CD4-positive, alpha-beta T cell treated with Interleukin-12 subunit alpha and Interleukin-12 subunit beta, for 1 hour (primary cell): ENCODE results near the gene ZNF668.
A peak's percentile ranks its signal among the peaks of the same experiment; 100 is the strongest.

Experiments
- DNase-seq: peaks from one replicate; pipeline ENCODE4 v3.0.0-alpha.2; 2020

The ZNF668 gene

GRCh38 chr16:31073970-31074813 lies at the start of gene ZNF668, which contains the start of gene ZNF646:
TSS of gene ZNF668 (minus strand) at chr16:31074240. CDS start at chr16:31064459, 9,781 bp downstream.
TSS of gene ZNF646 (plus strand) at chr16:31074422. CDS start at chr16:31076325, 1,903 bp downstream.
- DNase-seq = peak; percentile 98

- DNase-seq = no peak
Measured at GRCh38 chr16:31120129-31120528, 46.1 kb upstream of the ZNF668 start.

- no peak for DNase-seq
Measured at GRCh38 chr16:31118223-31119155, 44.4 kb upstream of the ZNF668 start.

- peak; percentile 97 for DNase-seq
Measured at GRCh38 chr16:31117384-31118222, 43.6 kb upstream of the ZNF668 start, which contains the start of gene KAT8. TSS of gene KAT8 (plus strand) at chr16:31117664. CDS start at chr16:31117682, 18 bp downstream.

GRCh38 chr16:31114468-31114867 lies 40.4 kb upstream of the ZNF668 start:
- DNase-seq = no peak

GRCh38 chr16:31113121-31114120 lies 39.4 kb upstream of the ZNF668 start:
- DNase-seq = no peak

GRCh38 chr16:31112711-31113110 lies 38.7 kb upstream of the ZNF668 start:
- no peak for DNase-seq

- DNase-seq = no peak
Measured at GRCh38 chr16:31111881-31112466, 37.9 kb upstream of the ZNF668 start.

- no peak for DNase-seq
Measured at GRCh38 chr16:31110106-31111034, 36.3 kb upstream of the ZNF668 start.

- no peak for DNase-seq
Measured at GRCh38 chr16:31109622-31110021, 35.6 kb upstream of the ZNF668 start.

- DNase-seq = no peak
Measured at GRCh38 chr16:31108794-31109558, 34.9 kb upstream of the ZNF668 start.

- DNase-seq = peak; percentile 67
Measured at GRCh38 chr16:31108035-31108793, 34.2 kb upstream of the ZNF668 start, which contains the start of gene BCKDK. TSS of gene BCKDK (plus strand) at chr16:31108386. CDS start at chr16:31109224, 838 bp downstream.

GRCh38 chr16:31107465-31107867 lies 33.4 kb upstream of the ZNF668 start:
- DNase-seq = no peak

- no peak for DNase-seq
Measured at GRCh38 chr16:31106509-31107464, 32.7 kb upstream of the ZNF668 start.

- DNase-seq = peak; percentile 83
Measured at GRCh38 chr16:31105677-31106213, 31.7 kb upstream of the ZNF668 start.
